GM10248 (cell line): ENCODE data around the gene NFASC.

Experiments used
- CTCF ChIA-PET: fragments of 300-600 bp; sonication (Branson Sonifier 250); formaldehyde crosslinking; extraction: SDS; loops from one replicate; lab custom pipeline; 2021; ENCODE audit warnings: antibody characterized with exemption; lab: Yijun Ruan, JAX
- POLR2A ChIA-PET: fragments of 350-650 bp; sonication (Branson Sonifier 250); formaldehyde crosslinking; extraction: SDS; loops from one replicate; lab custom pipeline; 2020; ENCODE audit warnings: antibody characterized with exemption; lab: Yijun Ruan, JAX
- DNase-seq: peaks from one replicate; pipeline ENCODE4 v3.0.0; 2012; ENCODE audit errors: extremely low spot score
- TF ChIP-seq, protein P1 (sequence below): IDR thresholded peaks from 2 replicates; pipeline ENCODE4 v1.5.1; 2012; ENCODE audit warnings: mild to moderate bottlenecking, low read depth; ENCODE audit errors: extremely low read depth, missing control alignments, control extremely low read depth

Gene NFASC

DNA sequence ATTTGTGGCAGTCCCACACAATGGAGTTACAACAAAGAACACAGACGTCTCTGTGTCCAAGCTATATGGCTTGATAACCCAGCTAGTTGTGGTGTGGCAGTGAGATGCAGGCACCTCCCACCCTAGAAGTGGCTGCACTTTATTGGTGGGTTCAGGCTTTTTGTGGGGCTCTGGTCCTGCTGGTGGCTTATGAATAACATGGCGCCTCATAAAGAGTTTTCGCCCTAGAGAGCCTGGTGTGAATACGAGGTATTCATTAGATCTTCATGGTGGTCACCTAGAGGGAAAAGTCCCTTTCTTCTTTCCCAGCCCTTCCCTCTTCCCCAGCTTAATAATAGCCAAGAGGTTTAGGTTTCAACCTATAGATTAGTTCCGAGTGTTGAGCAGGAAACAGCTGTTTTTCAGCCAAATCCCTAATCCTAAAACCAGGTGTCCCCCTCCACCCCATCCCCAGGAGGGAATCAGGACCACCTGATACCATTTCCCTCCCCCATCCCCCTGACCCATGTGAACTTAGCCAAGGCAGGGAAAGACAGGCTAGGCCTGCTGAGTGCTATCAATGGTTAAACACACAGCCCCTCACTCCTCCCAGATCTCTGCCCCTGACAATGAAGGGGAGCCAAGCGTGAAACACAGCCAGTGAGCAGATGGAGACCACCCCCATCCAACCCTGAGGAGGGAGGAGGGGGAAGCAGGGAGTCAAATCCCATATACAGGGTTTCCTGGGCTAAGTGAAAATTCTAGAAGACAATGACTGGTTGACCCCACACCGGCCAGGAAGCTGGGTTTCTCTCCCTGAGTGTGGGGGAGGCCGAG is 58.2 kb downstream of the NFASC start:
- ChIA-PET CTCF (interaction anchor here (2.0 kb wide), 1 partner anchor 133 kb away, joined by 6 read pairs; no protein-coding TSS in a partner anchor), POLR2A (no interaction called here)
- TF ChIP-seq, protein P1, sequence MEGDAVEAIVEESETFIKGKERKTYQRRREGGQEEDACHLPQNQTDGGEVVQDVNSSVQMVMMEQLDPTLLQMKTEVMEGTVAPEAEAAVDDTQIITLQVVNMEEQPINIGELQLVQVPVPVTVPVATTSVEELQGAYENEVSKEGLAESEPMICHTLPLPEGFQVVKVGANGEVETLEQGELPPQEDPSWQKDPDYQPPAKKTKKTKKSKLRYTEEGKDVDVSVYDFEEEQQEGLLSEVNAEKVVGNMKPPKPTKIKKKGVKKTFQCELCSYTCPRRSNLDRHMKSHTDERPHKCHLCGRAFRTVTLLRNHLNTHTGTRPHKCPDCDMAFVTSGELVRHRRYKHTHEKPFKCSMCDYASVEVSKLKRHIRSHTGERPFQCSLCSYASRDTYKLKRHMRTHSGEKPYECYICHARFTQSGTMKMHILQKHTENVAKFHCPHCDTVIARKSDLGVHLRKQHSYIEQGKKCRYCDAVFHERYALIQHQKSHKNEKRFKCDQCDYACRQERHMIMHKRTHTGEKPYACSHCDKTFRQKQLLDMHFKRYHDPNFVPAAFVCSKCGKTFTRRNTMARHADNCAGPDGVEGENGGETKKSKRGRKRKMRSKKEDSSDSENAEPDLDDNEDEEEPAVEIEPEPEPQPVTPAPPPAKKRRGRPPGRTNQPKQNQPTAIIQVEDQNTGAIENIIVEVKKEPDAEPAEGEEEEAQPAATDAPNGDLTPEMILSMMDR = no peak
- DNase-seq = no peak

DNA sequence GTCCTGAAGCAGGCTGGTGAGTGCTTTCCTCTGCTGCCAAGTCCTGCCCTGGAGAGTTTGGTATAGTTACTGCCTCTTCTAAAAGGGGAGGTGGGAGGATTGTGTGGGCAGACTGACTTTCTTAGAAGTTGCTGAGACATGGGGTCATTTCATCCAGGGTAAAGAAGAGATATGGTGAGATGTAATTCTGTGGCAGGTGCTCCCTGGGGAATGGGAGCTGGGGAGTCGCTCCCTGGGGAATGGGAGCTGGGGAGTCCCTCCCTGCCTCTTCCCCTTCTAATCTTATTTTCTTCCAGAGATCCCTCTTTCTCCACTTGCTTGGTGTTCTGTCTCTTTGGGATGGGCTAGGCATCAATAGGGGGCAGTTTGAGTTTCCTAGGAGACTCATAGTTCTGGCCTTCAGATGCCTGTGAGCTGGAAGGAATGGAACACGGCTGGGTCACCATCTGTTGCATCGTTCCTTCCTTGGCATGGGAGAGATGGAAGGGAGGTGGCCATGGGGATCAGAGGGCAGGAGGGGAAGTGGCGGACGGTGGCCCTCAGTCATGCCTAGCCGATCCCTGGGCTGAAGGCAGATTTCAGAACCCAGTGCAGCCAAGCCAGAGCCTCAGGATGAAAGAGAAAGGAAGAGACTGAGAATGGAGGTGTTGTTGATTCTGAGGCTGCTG is 59.0 kb downstream of the NFASC start:
- ChIA-PET CTCF (interaction anchor here (1.1 to 3.1 kb wide), 4 partner anchors 13 to 133 kb away, joined by 3 to 9 read pairs (median 5); no protein-coding TSS in a partner anchor), POLR2A (no interaction called here)
- TF ChIP-seq, protein P1 = no peak
- DNase-seq = no peak

DNA sequence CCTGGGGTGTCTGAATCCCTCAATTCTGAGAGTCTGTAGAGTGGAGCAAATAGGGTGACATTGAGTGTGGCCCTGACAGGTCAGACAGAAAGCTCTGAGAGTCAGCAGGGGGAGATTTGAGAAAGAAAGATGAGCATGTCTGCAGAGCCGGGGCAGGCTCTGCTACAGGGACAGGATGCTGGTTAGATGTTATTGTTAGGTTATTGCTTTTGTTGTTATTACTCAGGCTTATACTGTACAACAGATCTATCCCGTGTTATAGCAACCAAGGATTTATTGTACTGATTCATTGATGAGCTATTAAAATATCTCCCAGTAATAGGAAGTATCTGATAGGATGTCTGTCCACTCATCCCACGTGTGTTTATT is 59.5 kb downstream of the NFASC start:
- DNase-seq = no peak
- POLR2A ChIA-PET = no interaction called here
- CTCF ChIA-PET = interaction anchor here (0.7 to 3.1 kb wide), 5 partner anchors 12 to 132 kb away, joined by 3 to 9 read pairs (median 4); no protein-coding TSS in a partner anchor
- TF ChIP-seq, protein P1 = no peak

DNA sequence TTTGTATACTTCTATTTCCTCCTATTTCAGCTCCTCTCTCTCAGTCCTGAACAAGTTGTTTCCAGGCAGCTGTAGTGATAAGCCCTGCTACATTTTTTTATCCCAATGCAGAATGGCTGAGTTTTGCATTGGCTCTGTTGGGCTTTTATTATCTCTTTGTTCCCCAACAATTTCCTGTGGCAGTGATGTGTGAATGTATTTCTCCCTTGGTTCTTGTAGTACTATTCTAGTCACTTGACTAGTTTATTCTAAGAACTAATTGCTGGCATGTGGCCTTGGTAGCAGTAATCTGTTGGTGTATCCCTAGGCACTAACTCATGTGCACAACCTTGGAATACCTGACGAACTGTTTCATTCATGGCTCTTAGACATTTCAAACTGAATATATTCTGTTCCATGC is 60.7 kb downstream of the NFASC start:
- CTCF ChIA-PET = interaction anchor here (0.9 to 3.1 kb wide), 4 partner anchors 9 to 46 kb away, joined by 3 to 9 read pairs (median 4); no protein-coding TSS in a partner anchor
- DNase-seq = no peak
- TF ChIP-seq, protein P1 = no peak
- POLR2A ChIA-PET = no interaction called here

DNA sequence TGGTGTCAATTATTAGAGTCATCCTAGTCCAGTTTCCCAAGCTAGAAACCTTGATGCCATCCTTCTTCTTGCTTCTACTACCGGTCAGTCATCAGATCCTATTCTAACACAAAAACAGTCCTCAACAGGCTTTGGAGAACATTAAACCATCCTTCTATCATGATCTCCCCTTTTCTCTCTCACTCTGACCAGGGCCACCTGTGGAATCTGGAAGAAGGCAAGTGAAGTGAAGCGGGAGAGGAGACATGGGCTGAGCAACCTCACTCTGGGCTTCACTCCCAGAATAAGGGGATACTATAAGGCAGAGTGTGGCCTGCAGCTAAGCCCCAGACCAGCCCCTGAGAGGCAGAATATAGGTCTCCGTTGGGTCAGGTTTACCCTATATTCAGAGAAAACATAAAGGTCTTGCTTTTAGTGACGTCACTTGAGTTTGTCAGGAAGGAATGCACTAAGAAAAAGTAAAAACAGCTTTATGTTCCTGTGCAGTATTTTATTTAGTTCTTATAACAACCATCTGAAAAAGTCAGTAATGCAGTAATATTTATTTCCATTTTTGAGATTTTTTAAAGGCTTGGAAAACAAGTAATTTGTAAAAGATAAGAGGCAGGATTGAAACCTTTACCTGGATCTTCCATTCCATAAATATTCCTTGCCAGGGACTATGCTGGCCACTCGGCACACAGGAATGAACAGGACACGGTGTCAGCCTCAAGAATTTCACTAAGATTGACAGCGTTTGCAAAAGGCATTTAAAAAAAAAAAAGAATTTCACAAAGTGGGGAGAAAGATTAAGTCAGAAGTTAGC is 61.3 kb downstream of the NFASC start:
- CTCF ChIA-PET = interaction anchor here (0.9 to 3.1 kb wide), 3 partner anchors 8 to 43 kb away, joined by 3 to 9 read pairs (median 3); no protein-coding TSS in a partner anchor
- TF ChIP-seq, protein P1 = no peak
- POLR2A ChIA-PET = no interaction called here
- DNase-seq = no peak

DNA sequence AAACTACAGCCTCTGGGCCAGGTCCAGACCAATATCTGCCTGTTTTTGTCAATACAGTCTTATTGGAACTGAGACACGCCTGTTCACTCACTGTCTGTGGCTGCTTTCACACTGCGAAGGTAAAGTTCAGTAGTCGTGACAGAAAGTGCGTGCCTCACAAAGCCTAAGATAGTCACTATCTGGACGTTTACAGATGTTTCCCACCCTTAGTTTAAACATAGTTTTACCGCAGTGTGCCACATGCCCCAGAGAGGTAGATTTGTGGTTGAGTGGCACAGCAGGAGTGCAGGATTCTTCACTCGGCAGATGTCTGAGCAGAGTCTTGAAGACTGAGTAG is 61.9 kb downstream of the NFASC start:
- POLR2A ChIA-PET = no interaction called here
- CTCF ChIA-PET = interaction anchor here (3.1 kb wide), 1 partner anchor 10 kb away, joined by 9 read pairs; no protein-coding TSS in a partner anchor
- DNase-seq = no peak
- TF ChIP-seq, protein P1 = no peak
